HEK293T (cell line): ENCODE results near the gene CACUL1.
"Not testable (repeated sequence)": the region's sequence is repeated elsewhere in the genome, so short reads cannot be mapped to it uniquely, and the experiment has no call there.

Experiments used
- CTCF ChIA-PET: fragments of 350-600 bp; formaldehyde crosslinking; extraction: SDS; loops from one replicate; lab custom pipeline; 2021; ENCODE audit warnings: antibody characterized with exemption, inconsistent platforms; lab: Yijun Ruan, JAX
- POLR2A ChIA-PET: fragments of 350-600 bp; formaldehyde crosslinking; extraction: SDS; loops from one replicate; lab custom pipeline; 2020; ENCODE audit warnings: antibody characterized with exemption, inconsistent platforms; lab: Yijun Ruan, JAX
- DNase-seq: peaks from one replicate; pipeline ENCODE4 v3.0.0; 2012; ENCODE audit warnings: mixed read lengths; ENCODE audit errors: extremely low spot score
- ARNT ChIP-seq: fragments of 450-650 bp; IDR thresholded peaks from 2 replicates; pipeline ENCODE4 v1.6.1; 2017; ENCODE audit warnings: mild to moderate bottlenecking
- BHLHE40 ChIP-seq: fragments of 450-650 bp; IDR thresholded peaks from 2 replicates; pipeline ENCODE4 v1.6.1; 2016; ENCODE audit warnings: mild to moderate bottlenecking, moderate library complexity, borderline replicate concordance
- CTBP1 ChIP-seq: fragments of 450-650 bp; IDR thresholded peaks from 2 replicates; pipeline ENCODE4 v1.6.1; 2016; ENCODE audit warnings: borderline replicate concordance
- ELF4 ChIP-seq: fragments of 450-650 bp; IDR thresholded peaks from 2 replicates; pipeline ENCODE4 v1.6.1; 2017; ENCODE audit warnings: antibody characterized with exemption
- FOXA1 ChIP-seq: fragments of 450-650 bp; IDR thresholded peaks from 2 replicates; pipeline ENCODE4 v1.6.1; 2016; ENCODE audit warnings: mild to moderate bottlenecking
- FOXK2 ChIP-seq: fragments of 450-650 bp; IDR thresholded peaks from 2 replicates; pipeline ENCODE4 v1.6.1; 2016; ENCODE audit warnings: mild to moderate bottlenecking
- FOXM1 ChIP-seq: fragments of 450-650 bp; IDR thresholded peaks from 2 replicates; pipeline ENCODE4 v1.6.1; 2017; ENCODE audit warnings: mild to moderate bottlenecking, borderline replicate concordance
- HDGF ChIP-seq: fragments of 450-650 bp; IDR thresholded peaks from 2 replicates; pipeline ENCODE4 v1.6.1; 2017; ENCODE audit warnings: antibody characterized with exemption, borderline replicate concordance
- L3MBTL2 ChIP-seq: fragments of 450-650 bp; conservative IDR thresholded peaks from 2 replicates; pipeline ENCODE4 v1.6.1; 2016; ENCODE audit warnings: mild to moderate bottlenecking
- LEF1 ChIP-seq: fragments of 450-650 bp; IDR thresholded peaks from 2 replicates; pipeline ENCODE4 v1.6.1; 2017; ENCODE audit warnings: mild to moderate bottlenecking, borderline replicate concordance
- NFRKB ChIP-seq: fragments of 450-650 bp; IDR thresholded peaks from 2 replicates; pipeline ENCODE4 v1.6.1; 2016; ENCODE audit warnings: mild to moderate bottlenecking, moderate library complexity
- SP1 ChIP-seq: fragments of 450-650 bp; IDR thresholded peaks from 2 replicates; pipeline ENCODE4 v1.6.1; 2017
- SUZ12 ChIP-seq: fragments of 450-650 bp; IDR thresholded peaks from 2 replicates; pipeline ENCODE4 v1.6.1; 2016; ENCODE audit warnings: mild to moderate bottlenecking
- TARDBP ChIP-seq: fragments of 450-650 bp; IDR thresholded peaks from 2 replicates; pipeline ENCODE4 v1.6.1; 2016
- ZNF384 ChIP-seq: fragments of 450-650 bp; IDR thresholded peaks from 2 replicates; pipeline ENCODE4 v1.6.1; 2016
- TF ChIP-seq, protein P1 (sequence below): fragments of 450-650 bp; IDR thresholded peaks from 2 replicates; pipeline ENCODE4 v1.6.1; 2016

CACUL1 gene

DNA sequence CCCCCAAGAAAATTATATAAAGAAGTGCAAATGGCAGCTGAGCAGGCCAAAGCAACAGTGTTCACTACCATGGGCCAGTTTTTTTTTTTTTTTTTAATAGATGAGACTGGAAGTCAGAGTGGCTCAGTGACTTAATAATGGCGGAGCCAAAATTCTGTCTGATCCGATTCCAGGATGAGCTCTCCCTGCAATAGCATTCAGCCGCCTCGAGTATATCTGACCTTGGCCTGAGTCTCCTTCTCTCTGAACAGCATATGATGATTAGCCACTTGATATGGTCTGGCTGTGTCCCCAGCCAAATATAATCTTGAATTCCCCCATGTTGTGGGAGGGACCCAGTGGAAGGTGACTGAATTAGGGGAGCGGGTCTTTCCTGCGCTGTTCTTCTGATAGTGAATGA lies 82.6 kb downstream of the CACUL1 start:
- CTCF ChIA-PET, result interaction anchor here (0.7 kb wide), 1 partner anchor 9 kb away, joined by 3 read pairs; no protein-coding TSS in a partner anchor
- no peak for DNase-seq
- POLR2A ChIA-PET, result no interaction called here
- TF ChIP-seq NFRKB (no peak), LEF1 (no peak), FOXA1 (no peak), TARDBP (no peak)

DNA sequence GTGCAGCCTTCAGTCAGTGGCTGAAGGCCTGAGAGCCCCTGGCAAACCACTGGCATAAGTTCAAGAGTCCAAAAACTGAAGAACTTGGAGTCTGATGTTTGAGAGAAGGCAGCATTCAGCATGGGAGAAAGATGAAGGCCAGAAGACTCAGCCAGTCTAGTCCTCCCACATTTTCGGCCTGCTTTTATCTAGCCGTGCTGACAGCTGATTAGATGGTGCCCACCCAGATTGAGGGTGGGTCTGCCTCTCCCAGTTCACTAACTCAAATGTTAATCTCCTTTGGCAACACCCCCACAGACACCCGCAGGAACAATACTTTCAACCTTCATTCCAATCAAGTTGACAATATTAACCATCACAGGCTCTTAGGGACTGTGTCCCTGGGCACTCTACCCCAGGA lies 83.5 kb downstream of the CACUL1 start:
- DNase-seq, POLR2A ChIA-PET, CTCF ChIA-PET: not testable (repeated sequence)

DNA sequence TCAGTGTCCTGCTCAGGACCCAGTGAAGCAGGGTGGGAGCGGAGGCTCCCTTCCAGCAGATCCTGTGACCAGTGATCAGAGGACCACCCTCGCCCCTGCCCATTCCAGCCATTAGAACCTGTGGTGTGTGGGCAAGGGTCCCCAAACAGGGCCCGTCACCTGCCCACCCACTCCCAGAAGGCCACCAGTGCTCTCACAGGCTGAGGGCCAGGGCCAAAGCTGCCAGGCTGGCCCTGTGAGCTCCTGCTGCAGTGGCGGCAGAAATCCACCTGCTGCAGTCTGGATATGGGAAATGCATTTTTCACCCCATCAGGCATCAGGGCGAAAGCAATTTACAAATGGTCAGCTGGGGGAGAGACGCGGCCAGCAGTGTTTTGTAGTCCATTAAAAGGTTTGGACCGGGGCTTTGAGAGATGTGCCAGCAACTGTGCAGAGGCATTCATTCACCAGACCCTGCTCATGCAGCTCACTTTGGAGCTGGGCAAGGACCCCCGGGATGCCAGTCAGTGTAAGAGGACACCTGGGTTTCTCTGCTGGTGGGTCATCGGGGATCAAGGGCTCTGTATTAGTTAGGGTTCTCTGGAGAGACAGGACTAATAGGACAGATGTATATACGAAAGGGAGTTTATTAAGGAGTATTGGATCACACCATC lies 84.2 kb downstream of the CACUL1 start:
- CTCF ChIA-PET, result no interaction called here
- no peak for DNase-seq
- POLR2A ChIA-PET, result no interaction called here
- no peak for TF ChIP-seq SP1
- no peak for TF ChIP-seq FOXM1
- TF ChIP-seq ARNT, result no peak
- no peak for TF ChIP-seq L3MBTL2
- TF ChIP-seq TARDBP, result no peak
- TF ChIP-seq ELF4, result no peak
- TF ChIP-seq HDGF, result no peak
- no peak for TF ChIP-seq ZNF384
- TF ChIP-seq LEF1, result no peak
- no peak for TF ChIP-seq NFRKB

DNA sequence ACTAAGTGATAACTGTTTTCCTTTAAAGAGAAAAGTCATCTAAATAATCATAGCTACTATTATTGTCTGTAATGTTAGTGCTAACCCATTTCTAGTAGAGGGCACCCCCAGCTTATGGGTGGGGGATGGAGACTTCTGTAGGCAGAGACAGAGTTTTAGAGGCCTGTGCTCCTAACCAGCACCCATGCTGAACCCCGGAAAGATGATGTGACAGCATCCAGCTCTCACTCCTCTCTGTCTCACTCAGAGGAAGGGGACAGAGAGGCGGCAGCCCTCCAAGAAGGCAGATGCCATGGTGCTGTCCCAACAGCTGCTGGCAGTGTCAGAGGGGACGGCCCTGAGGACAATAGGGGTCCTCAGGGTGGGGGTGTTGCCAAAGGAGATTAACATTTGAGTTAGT lies 84.9 kb downstream of the CACUL1 start:
- DNase-seq, result no peak
- ChIA-PET CTCF (no interaction called here), POLR2A (no interaction called here)
- no peak for TF ChIP-seq SP1
- no peak for TF ChIP-seq ZNF384
- TF ChIP-seq BHLHE40, result no peak
- no peak for TF ChIP-seq SUZ12
- TF ChIP-seq FOXM1, result no peak
- TF ChIP-seq FOXA1, result no peak
- TF ChIP-seq TARDBP, result no peak
- no peak for TF ChIP-seq CTBP1
- no peak for TF ChIP-seq FOXK2
- no peak for TF ChIP-seq NFRKB
- TF ChIP-seq, protein P1, sequence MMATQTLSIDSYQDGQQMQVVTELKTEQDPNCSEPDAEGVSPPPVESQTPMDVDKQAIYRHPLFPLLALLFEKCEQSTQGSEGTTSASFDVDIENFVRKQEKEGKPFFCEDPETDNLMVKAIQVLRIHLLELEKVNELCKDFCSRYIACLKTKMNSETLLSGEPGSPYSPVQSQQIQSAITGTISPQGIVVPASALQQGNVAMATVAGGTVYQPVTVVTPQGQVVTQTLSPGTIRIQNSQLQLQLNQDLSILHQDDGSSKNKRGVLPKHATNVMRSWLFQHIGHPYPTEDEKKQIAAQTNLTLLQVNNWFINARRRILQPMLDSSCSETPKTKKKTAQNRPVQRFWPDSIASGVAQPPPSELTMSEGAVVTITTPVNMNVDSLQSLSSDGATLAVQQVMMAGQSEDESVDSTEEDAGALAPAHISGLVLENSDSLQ, result no peak
- no peak for TF ChIP-seq LEF1
- TF ChIP-seq ARNT, result no peak
- no peak for TF ChIP-seq ELF4
- no peak for TF ChIP-seq L3MBTL2
- no peak for TF ChIP-seq HDGF

DNA sequence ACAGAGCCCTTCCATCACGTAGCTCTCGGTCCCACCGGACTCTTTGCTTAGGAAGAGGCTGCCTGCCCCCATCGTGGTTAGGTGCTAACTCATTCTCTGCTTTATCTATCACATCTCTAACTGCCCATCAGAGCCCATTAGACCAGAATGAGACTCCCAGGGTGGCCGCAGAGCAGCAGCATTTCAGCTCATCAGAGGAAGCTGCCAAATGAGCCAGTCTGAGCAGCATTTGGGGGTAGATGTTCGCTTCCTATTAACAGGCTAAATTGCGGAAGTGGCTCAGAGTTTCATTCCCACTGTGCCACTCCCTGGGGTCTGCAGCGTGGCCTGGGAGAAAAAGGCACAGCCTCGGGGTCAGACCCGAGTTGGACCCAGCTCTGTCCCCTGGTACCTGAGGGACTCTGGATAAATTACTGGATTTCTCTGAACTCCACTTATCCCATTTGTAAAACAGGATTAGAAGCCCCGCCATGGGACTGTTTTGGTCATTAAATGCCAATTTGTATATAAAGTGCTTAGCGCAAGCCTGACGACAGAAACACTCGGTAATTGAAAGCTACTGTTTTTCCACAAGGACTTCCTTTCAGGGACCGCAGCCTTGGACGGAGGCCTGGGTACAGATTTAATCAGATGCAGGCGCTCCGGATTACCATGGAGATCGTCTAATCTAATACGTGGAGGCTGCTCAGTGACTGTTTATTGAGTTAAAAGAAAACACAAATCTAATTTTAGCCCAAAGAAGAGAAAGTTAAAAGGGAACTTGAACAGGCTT lies 85.6 kb downstream of the CACUL1 start:
- no peak for TF ChIP-seq SP1
- no peak for TF ChIP-seq LEF1
- no peak for TF ChIP-seq SUZ12
- no peak for TF ChIP-seq ELF4
- no peak for TF ChIP-seq BHLHE40
- no peak for TF ChIP-seq FOXM1
- TF ChIP-seq TARDBP, result no peak
- no peak for TF ChIP-seq L3MBTL2
- TF ChIP-seq NFRKB, result no peak
- TF ChIP-seq CTBP1, result no peak
- TF ChIP-seq FOXK2, result no peak
- TF ChIP-seq, protein P1, result no peak
- TF ChIP-seq FOXA1, result no peak
- TF ChIP-seq HDGF, result no peak
- TF ChIP-seq ARNT, result no peak
- no peak for TF ChIP-seq ZNF384
- no peak for DNase-seq
- ChIA-PET POLR2A (no interaction called here), CTCF (no interaction called here)

DNA sequence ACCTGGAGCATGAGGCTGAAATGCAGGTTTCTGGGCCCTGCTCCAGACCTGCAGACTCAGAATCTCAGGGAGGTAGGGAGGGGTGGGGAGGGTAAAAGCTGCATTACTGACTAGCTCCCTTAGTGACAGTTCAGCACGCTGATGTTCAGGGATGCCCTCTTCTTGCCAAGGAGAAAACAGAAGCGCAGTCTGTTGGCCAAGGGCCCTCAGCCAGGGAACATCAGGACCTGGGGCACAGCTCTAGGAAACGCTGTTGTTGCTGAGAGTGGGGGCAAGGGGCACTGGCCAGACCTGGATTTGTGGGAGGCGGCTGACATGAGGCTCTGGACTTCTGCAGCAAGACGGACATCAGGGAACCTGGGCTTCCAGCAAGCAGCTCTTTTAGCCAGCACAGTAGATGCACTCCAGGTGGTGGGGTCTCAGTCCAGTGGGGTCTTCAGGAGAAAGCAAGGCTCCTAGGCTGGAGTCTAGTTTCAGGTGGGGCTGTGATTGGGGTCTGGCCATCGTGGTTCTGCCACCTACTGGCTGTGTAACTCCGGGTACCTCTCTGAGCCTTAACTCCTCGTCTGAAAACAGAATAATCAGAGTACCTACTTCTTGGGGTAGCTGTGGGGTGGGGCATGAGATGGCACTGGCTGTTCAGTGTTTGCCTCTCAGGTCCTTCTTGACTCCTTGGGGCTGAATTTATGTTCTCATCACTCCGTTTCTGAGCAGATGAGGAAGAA lies 86.4 kb downstream of the CACUL1 start:
- TF ChIP-seq L3MBTL2 (no peak), FOXM1 (no peak), NFRKB (no peak)
- ChIA-PET CTCF (no interaction called here), POLR2A (no interaction called here)
- DNase-seq, result no peak
